Vagina (tissue), 2 donors: Measurements from ENCODE around the gene PACS2. TPM values are rescaled to one million over a fixed set of nuclear protein-coding genes. Genes with fewer than 3 reads are reported as not detected.

Source experiments
- DNase-seq, 2 donors: peaks; one replicate each; pipeline ENCODE4 v3.0.0-alpha.2; 2017; ENCODE audit errors: extremely low spot score in 2 of 2
- H3K27ac ChIP-seq: fragments of 200-600 bp; sonication (generic); one replicate; pipeline ENCODE4 v1.5.1; 2019
- H3K27me3 ChIP-seq: fragments of 200-600 bp; sonication (generic); one replicate; pipeline ENCODE4 v1.5.1; 2019
- H3K36me3 ChIP-seq, 2 donors: fragments of 200-600 bp; sonication (generic); one replicate each; pipeline ENCODE4 v1.5.1; 2017 to 2019
- H3K4me1 ChIP-seq: fragments of 200-600 bp; sonication (generic); one replicate; pipeline ENCODE4 v1.5.1; 2019
- H3K4me3 ChIP-seq, 2 donors: fragments of 200-600 bp; sonication (generic); 1 replicate in 1 of 2; 2 replicates in 1 of 2; pipeline ENCODE4 v1.5.1; 2016 to 2019
- H3K9me3 ChIP-seq: fragments of 200-600 bp; sonication (generic); one replicate; pipeline ENCODE4 v1.5.1; 2019
- CTCF ChIP-seq, 3 experiments: fragments of 450-650 bp in 2 of 3; fragments of 200-600 bp in 1 of 3; sonication (generic) in 1 of 3; IDR thresholded peaks; one replicate each; pipeline ENCODE4 v1.5.1; 2017 to 2019; ENCODE audit warnings: antibody characterized with exemption in 3 of 3, mild to moderate bottlenecking in 2 of 3, moderate library complexity in 2 of 3
- POLR2A ChIP-seq, 2 donors: fragments of 450-650 bp; IDR thresholded peaks; one replicate each; pipeline ENCODE4 v1.6.1; 2017; ENCODE audit warnings: antibody characterized with exemption in 2 of 2, mild to moderate bottlenecking in 2 of 2, moderate library complexity in 2 of 2
- POLR2AphosphoS5 ChIP-seq, 2 donors: sonication (generic); formaldehyde crosslinking; IDR thresholded peaks; one replicate each; pipeline ENCODE4 v1.9.0; 2017; ENCODE audit warnings: antibody characterized with exemption in 2 of 2, mild to moderate bottlenecking in 2 of 2, low read depth in 1 of 2; ENCODE audit not compliant: insufficient read depth in 1 of 2
- intact Hi-C: fragments of 100-400 bp; cut with DNase I; formaldehyde crosslinking; loops from one replicate; pipeline ENCODE4 v1.15.1; 2023
- total RNA-seq: library from RNA; depleted of rRNA; stranded (reverse); fragments of >200 nt; gene quantifications from one replicate; pipeline ENCODE4 v1.2.3, GENCODE V29; 2016

Gene PACS2
- total RNA-seq, 1 donor from 2014 or later = 64.8 TPM

GRCh38 chr14:105365681-105366080 lies 51.1 kb downstream of the PACS2 start:
- Histone ChIP-seq H3K4me1 (peaks cover 5% of the 10 kb centered on the region), H3K36me3 (peaks cover 0 to 20% of the 10 kb centered on the region in 2 donors), H3K9me3 (no peaks in the 10 kb centered on the region), H3K27me3 (no peaks in the 10 kb centered on the region), H3K4me3 (no peak overlapping the region), H3K27ac (no peak overlapping the region)
- intact Hi-C loops = no loop called here
- no peak for TF ChIP-seq POLR2AphosphoS5 (IDR thresholded peaks at IDR 0.05; ENCODE audit: insufficient read depth in 1 of 2, low read depth in 1 of 2)
- TF ChIP-seq CTCF (IDR thresholded peaks at IDR 0.05) = no peak
- TF ChIP-seq POLR2A (IDR thresholded peaks at IDR 0.05) = no peak
- no peak for DNase-seq

- TF ChIP-seq POLR2AphosphoS5 (IDR thresholded peaks at IDR 0.05; ENCODE audit: insufficient read depth in 1 of 2, low read depth in 1 of 2) = no peak
- no peak for TF ChIP-seq POLR2A (IDR thresholded peaks at IDR 0.05)
- TF ChIP-seq CTCF (IDR thresholded peaks at IDR 0.05) = no peak
- Histone ChIP-seq H3K27me3 (no peaks in the 10 kb centered on the region), H3K9me3 (no peaks in the 10 kb centered on the region), H3K4me3 (no peak overlapping the region), H3K4me1 (peaks cover 5% of the 10 kb centered on the region), H3K36me3 (peaks cover 0 to 15% of the 10 kb centered on the region in 2 donors), H3K27ac (no peak overlapping the region)
- intact Hi-C loops = no loop called here
- no peak for DNase-seq
These were observed 52.0 kb downstream of the PACS2 start for GRCh38 chr14:105366386-105367074.

GRCh38 chr14:105367116-105368031 lies 52.8 kb downstream of the PACS2 start:
- DNase-seq = no peak
- Histone ChIP-seq H3K4me3 (no peak overlapping the region), H3K9me3 (no peaks in the 10 kb centered on the region), H3K27ac (no peak overlapping the region), H3K36me3 (peaks cover 0 to 15% of the 10 kb centered on the region in 2 donors), H3K4me1 (peaks cover 5% of the 10 kb centered on the region), H3K27me3 (no peaks in the 10 kb centered on the region)
- intact Hi-C loops = no loop called here
- TF ChIP-seq CTCF (IDR thresholded peaks at IDR 0.05) (no peak), POLR2A (IDR thresholded peaks at IDR 0.05) (no peak), POLR2AphosphoS5 (IDR thresholded peaks at IDR 0.05; ENCODE audit: insufficient read depth in 1 of 2, low read depth in 1 of 2) (no peak)

- TF ChIP-seq POLR2AphosphoS5 (IDR thresholded peaks at IDR 0.05; ENCODE audit: insufficient read depth in 1 of 2, low read depth in 1 of 2) (no peak), CTCF (IDR thresholded peaks at IDR 0.05) (no peak), POLR2A (IDR thresholded peaks at IDR 0.05) (no peak)
- Histone ChIP-seq H3K4me3 (no peak overlapping the region), H3K27ac (no peak overlapping the region), H3K36me3 (peaks cover 0 to 15% of the 10 kb centered on the region in 2 donors), H3K9me3 (no peaks in the 10 kb centered on the region), H3K27me3 (no peaks in the 10 kb centered on the region), H3K4me1 (peaks cover 5% of the 10 kb centered on the region)
- DNase-seq = no peak
- intact Hi-C loops = no loop called here
These were observed 53.5 kb downstream of the PACS2 start for GRCh38 chr14:105368032-105368417.
